Hematopoietic multipotent progenitor cell treated with erythropoietin and hydrocortisone succinate and interleukin-3 and kit ligand, for 6 days (in vitro differentiated cells): ENCODE measurements around the gene ROGDI.

Experiments used
- DNase-seq: peaks from one replicate; pipeline ENCODE4 v3.0.0-alpha.2; 2015

ROGDI gene

GRCh38 chr16:4813251-4814003 is 11.0 kb upstream of the ROGDI start:
- no peak for DNase-seq

GRCh38 chr16:4811773-4812172 is 9.3 kb upstream of the ROGDI start:
- no peak for DNase-seq

- DNase-seq, result no peak
These were observed 8.8 kb upstream of the ROGDI start for GRCh38 chr16:4811242-4811641.

DNA sequence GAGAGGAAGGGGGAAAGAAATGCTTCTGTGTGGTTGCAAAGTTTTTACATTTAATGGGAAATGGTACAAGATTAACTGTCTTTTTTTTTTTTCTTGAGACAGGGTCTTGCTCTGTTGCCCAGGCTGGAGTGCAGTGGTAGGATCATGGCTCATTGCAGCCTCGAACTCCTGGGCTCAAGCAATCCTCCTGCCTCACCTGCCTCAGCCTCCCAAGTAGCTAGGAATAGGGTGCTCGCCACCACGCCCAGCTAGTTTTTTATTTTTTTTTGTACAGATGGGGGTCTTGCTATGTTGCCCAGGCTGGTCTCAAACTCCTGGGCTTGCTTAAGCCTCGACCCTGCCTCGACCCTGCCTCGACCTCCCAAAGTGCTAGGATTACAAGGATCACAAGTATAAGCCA is 3.8 kb upstream of the ROGDI start:
- DNase-seq, result no peak

GRCh38 chr16:4805231-4805630 is 2.8 kb upstream of the ROGDI start:
- DNase-seq, result no peak

DNA sequence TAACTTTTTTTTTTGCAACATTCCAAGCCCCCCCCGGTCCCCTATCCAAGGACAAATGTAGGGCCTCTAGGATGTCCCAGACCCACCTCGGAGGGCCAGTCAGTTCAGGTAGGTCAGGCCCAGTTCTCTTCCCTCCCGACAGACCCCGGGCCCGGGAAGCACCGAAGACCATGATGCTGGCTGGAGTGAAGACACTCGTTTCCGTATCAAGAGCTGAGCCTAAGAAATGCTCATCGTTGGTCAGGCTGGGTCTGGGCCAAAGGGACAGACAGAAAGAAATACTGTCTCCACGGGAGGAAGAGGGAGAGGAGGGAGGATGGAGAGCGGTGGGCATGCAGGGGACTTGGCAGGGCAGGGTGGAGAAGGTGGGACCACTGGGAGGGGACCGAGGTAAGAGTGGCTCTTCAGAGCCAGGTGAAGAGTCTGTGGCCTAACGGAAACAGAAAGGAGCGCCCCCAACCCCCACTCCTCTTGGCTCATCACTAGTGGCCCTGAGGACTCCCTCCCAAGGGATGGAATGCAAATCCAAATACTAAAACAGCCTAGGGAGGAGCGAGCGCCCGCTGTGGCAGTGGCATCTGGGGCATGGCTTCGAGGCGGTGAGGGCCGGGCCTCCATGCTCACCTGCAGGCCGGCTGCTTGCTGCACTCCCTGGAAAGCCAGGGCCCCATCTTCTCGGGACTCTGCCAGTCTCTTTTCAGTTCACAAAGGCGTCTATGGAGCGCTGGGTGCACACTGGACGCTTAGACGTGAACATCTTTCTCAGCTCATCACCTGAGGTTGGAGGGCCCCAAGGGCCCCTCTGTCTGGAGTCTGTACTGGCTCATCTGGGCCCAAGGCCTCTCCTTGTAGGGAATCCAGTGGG is 1.7 kb upstream of the ROGDI start:
- DNase-seq, result no peak

DNA sequence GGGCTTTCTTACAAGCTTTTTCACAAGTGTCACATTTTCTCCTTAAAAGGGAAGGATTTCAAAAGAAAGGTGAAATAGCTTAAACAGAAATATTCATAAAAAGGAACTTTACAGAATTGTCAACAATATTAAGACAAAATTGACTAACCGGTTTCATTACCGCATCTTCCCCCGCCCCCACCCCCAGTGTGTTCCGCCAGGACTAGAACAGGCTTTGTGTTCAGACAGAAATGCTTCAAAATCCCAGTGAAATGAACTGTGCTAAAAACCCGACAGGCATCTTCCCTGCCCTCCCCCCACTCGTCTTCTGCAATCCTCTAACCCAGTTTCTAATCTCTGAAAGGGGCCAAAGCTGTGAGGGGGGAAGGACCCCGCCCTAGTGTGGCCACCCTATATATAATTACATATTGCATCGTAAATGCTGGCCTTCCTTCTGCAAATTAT is 990 bp upstream of the ROGDI start:
- peak; percentile 42 for DNase-seq

GRCh38 chr16:4802659-4803287 is 340 bp upstream of the ROGDI start:
- DNase-seq, result peak; percentile 97

DNA sequence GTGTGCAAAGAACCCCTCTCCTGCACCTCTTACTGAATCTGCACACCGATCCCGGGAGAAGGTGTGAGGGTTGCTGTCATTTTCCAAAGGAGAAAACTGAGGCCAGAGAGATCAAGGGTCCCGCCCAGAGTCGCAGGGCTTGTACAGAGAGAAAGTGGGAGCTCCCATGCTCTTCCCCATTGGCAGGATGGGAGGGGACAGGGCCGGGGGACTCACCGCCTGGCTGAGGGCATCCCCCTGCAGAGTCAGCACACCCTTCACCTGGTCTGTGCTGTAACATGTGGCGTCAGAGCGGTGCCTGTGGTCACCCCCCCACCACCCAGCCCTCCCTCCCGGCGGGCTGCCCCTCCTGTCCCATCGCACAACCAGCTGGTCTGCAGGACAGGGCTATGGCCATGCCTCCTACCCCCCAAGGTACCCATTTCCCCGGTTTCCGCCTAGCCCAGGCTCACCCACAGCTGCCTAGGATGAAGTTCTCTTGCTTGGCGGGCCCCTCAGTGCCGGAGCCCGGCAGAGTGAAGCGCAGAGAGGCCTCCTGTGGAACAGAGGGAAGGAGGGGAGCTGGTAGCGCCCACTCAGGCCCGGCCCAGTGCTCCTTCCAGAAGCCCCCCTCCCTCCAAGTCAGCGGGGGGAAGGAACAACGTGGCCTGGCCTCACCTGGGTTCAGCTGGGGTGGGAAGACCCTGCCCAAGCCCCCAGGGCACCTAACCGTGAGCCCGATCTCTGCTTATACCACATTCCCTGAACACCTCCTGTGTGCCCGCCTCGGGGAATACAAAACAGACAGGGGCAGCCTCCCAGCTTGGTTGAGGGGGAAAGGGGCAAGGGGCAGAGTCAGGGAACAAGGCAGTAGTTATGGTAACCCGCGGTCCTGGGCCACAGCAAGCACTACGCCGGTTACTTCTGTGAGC is 1.1 kb downstream of the ROGDI start:
- DNase-seq, result no peak

DNA sequence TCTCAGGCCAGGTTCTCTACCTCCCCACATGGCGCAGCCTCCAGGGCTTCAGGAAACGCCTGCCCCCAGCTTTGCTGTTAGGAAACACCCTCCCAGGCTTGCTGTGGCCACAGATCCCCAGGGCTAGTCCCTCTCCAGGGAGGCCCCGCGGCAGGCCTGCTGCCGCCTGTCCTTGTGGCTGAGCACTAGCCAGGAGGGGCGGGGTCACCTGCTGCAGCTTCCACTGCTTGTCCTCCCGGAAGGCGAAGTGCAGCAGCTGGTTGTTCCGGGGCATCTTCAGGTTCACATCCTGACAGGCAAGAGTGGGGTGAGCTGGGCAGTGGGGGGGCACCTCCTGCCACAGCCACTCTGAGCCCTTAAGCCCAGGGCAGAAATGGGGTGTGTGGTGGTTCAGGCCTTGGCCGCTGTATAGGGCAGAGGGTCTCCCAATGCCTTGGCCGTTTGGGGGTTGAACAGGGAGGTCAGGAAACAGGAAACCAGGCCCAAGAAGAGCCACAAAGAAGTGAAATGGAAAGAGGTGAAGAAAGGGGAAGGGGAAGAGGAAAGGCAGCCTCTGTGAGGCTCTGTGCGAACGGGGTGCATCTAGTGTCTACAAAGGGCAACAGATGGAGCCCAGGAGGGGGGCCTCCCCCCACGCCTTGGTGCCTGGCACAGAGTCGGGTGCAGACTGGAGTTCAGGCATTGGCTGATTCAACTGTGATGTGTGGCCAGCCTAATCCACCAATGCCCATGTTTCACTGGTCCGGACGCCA is 2.0 kb downstream of the ROGDI start:
- DNase-seq, result peak; percentile 55

GRCh38 chr16:4799171-4799855 is 3.1 kb downstream of the ROGDI start:
- DNase-seq, result no peak

DNA sequence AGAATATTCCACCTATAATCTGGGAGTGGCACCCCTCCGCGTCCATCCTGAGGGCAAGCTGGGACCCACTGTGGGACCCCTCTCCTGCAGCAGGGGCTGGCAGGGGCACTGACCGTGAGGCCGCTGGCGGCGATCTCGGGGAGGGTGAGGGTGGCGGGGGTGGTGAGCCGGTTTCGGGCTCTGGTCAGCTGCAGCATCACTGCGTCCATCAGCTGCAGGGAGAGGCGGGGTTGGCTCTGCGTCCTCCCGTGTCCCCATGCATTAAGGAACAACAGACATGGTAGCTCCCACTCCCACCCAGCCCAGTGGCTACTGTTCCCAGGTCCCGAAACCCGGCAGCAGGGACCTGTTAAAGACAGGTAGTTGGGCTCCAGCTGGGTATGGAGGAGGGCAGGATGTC is 4.0 kb downstream of the ROGDI start:
- no peak for DNase-seq

- no peak for DNase-seq
These were observed 4.6 kb downstream of the ROGDI start for GRCh38 chr16:4797805-4798252.

- no peak for DNase-seq
These were observed 5.2 kb downstream of the ROGDI start for GRCh38 chr16:4796982-4797804.

DNA sequence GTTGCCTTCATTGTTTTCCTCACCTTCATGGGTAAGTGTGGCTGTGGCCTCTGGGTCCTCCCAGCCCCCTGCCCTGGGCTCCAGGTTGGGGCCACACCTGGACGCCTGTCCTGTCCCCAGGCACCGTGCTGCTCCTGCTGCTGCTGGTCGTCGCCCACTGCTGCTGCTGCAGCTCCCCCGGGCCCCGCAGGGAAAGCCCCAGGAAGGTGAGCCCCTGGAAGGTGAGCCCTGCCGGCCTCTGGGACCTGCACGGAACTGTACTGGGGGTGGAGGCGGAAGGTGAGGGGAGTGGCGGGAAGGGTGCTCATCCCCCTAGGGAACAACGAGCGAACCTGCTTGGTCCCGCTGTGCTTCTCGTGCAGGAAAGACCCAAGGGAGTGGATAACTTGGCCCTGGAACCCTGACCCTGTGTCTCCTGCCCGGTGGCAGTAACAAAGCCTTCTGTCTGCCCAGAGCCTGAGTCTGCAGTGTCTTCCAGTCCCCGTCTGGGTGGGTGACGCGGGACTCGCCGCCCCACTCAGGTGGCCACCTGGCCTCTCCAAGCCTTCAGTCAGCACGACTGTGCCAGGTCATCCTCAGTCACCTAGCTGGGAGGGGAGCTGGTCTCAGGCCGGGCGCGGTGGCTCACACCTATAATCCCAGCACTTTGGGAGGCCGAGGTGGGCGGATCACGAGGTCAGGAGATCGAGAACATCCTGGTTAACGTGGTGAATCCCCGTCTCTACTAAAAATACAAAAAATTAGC is 6.4 kb downstream of the ROGDI start:
- DNase-seq, result no peak

DNA sequence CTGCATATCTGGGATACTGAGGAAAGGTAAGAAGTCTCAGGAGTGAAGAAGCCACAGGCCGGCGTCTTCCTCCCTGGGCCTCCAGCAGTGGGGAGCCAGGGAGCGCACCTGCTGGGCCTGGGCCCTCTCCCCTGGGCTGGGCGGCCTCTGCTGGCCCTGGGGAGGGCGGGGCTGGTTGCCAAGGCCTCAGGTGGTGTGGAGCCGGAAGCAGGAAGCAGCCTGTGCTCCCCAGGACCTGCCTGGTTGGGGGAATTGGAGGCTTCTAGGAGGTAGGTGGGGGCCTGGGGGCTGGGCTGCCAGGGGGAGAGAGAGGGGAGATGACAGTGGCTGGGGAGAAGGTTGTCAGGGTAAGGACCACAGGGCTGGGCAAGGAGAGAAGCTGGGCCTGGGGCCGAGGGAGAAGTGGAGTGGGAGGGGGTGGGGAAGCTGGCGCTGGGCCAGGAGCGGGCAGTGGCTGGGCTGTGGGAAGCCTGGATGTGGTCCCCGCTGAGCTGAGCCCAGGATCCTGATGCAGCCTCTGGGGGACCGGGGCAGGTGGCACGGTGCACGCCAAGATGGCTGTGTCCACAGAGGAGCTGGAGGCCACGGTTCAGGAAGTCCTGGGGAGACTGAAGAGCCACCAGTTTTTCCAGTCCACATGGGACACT is 7.1 kb downstream of the ROGDI start, which contains the start of gene SMIM22:
Gene SMIM22 (plus strand): TSS at position 189 of the 647 bp plus-strand sequence. CDS start 366 bp downstream, at position 555.
- DNase-seq, result no peak

- no peak for DNase-seq
These were observed 9.4 kb downstream of the ROGDI start for GRCh38 chr16:4792951-4793513.

GRCh38 chr16:4790871-4791270 is 11.6 kb downstream of the ROGDI start:
- no peak for DNase-seq
